HG03457 (cell line): ENCODE measurements around the gene CELA2B.
"Not testable (repeated sequence)": the region's sequence is repeated elsewhere in the genome, so short reads cannot be mapped to it uniquely, and the experiment has no call there.

Experiments used
- ATAC-seq: cut with Tn5 transposase; IDR thresholded peaks from one replicate; pipeline ENCODE4 v1.9.1; 2021; ENCODE audit warnings: moderate number of reproducible peaks; ENCODE audit not compliant: unreplicated experiment

Gene CELA2B

GRCh38 chr1:15475752-15476314 is at the start of gene CELA2B:
CELA2B (plus strand) TSS chr1:15476104; CDS start chr1:15476126, 22 bp downstream.
- no peak for ATAC-seq

DNA sequence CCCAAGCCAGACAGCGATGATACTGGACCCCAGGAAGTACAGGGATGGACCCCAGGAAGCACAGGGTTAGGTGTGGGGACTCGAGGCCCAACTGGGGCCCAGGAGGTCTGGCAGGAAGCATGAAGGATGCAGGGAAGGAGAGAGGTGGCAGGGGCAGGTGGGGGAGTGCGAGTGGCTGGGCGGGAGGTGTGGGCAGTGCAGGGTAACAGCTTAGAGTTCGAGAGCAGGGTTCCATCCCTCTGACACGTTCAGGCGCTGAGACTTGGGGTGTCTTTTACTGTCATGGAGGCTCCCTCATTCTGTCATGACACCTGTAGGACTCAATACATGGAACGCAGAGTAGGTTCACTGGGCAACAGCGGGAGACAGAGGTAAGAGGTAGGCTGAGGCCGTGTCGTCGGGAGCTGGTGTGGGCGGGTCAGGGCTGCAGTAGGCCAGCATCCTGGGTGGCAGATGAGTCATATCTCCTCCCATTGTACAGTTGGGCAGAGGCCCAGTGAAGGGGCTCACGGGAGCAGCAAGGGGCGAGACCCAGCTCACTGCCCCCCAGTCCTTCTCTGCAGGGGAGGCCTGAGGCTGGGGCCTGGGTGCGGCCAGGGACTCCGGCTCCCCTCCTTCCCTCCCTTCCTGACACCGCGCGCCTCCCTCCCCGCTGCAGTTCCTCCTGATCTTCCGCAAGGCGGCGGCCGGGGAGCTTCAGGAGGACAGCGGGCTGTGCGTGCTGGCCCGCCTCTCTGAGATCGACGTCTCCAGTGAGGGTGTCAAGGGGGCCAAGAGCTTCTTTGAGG is 49.2 kb upstream of the CELA2B start:
- no peak for ATAC-seq

- ATAC-seq, result no peak
Measured at GRCh38 chr1:15427280-15427666, 48.6 kb upstream of the CELA2B start.

DNA sequence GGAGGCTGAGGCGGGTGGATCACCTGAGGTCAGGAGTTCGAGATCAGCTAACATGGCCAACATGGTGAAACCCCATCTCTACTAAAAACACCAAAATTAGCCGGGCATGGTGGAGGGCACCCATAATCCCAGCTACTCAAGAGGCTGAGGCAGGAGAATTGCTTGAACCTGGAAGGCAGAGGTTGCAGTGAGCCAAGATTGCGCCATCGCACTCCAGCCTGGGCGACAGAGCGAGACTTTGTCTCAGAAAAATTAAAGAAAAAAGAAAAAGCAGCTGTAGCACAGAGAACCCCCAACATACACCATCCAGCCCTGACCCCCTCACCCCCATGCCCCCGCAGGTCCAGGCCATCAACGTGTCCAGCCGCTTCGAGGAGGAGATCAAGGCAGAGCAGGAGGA is 47.7 kb upstream of the CELA2B start:
- ATAC-seq, result not testable (repeated sequence)

DNA sequence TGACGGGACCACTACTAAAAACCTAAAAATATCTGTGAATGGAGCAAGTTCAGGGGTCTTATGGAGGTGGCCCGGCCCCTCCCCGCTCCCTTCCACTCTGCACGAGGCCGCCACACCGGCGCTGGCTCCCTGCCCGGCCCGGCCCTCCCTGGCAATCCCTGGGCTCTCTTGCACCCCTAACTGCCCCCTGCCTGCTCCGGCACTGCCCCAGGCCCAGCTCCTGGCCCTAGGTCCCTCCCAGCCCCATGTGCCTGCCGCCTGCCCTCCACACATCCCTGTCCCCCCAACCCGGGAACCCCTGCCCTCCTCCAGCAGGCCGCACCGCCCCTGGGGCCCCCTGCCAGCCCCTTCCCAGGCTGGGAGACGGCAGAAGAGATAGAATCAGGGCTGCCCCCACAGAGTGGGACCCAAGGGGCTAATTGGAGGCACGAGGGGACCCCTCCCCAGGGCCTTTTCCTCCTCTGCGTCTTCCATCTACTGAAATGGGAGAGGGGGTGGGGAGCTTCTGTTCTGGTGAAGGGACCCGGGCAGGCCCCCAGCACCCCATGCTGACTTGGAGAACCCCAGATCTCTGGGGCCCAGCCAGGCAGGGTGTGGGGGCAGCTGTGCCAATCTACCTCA is 47.0 kb upstream of the CELA2B start:
- no peak for ATAC-seq

DNA sequence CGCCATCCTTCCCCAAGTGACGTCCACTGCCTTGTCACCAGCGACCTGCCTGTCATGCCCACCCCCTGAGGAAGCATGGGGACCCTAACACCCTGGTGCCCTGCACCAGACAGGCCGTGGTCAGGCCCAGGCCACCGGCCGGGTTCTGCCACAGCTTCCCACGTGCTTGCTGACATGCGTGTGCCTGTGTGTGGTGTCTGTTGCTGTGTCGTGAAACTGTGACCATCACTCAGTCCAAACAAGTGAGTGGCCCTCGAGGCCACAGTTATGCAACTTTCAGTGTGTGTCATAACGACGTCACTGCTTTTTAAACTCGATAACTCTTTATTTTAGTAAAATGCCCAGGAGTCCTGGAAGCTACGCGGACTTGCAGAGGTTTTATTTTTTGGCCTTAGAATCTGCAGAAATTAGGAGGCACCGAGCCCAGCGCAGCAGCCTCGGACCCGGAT is 46.2 kb upstream of the CELA2B start:
- no peak for ATAC-seq

GRCh38 chr1:15430787-15431570 is 44.9 kb upstream of the CELA2B start:
- ATAC-seq, result peak; percentile 56

GRCh38 chr1:15431571-15431948 is 44.3 kb upstream of the CELA2B start:
- ATAC-seq, result no peak

- no peak for ATAC-seq
Measured at GRCh38 chr1:15432324-15432723, 43.6 kb upstream of the CELA2B start.

GRCh38 chr1:15433471-15433870 is 42.4 kb upstream of the CELA2B start:
- no peak for ATAC-seq

GRCh38 chr1:15434739-15435138 is 41.2 kb upstream of the CELA2B start:
- ATAC-seq, result not testable (repeated sequence)

DNA sequence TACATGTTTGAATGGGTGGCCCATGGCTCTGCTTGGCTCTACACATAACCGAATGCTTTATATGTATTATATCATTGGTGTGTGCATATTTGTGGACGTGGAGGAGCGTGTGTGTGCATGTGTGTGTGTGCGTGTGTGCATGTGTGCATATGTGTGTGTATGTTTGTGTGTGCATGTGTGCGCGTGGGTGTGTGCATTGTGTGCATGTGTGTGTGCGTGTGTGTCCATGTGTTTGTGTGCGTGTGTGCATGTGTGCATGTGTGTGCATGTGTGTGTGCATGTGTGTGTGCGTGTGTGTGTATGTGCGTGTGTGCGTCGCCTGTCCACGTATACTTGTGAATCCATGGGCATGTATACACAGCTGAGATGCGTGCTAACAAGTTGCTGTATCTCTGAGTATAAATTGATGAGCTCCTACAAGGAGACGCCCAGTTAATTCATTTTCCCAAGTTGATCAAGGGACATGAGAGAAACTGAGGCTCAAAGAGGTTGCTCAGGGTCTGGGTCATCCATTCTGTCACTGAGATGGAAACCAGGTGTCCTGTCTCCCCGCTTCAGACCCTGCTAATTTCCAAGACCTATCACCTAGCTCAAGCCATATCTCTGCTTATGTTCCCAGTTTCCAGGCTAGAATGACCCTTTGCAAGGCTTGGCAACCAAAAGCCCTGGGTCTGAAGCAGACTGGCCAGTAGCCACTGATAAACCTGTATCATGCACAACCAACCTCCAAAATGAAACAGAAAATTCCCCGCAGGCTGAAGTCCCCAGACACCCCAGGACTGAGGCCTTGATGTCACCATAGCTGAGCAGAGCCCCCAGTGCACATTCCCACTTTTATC is 40.4 kb upstream of the CELA2B start:
- ATAC-seq, result no peak

DNA sequence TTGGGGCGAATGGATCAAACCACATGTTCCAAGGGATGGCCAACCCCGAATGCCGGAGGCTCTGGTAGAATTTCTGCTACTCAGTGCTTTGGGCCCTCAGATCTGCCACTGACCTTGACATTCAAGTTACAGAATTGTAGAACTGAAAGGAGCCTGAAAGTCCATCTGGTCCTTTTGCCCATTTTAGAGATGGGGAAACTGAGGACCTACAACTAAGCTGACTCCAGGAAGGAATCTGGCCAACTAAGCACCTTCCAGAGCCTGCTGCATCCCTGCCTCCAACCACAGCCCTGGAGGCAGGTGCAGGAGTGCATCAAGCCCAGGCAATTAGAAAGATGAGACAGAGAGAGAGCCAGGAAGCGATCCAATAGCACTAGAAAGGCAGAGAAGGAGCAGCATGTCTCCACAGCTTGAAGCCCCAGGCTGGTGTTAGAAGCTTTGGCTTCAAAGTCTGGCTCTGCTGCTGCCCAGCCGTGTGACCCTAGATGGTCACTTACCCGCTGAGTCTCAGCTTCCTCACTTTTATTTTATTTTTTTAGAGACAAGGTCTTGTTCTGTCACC is 38.9 kb upstream of the CELA2B start:
- no peak for ATAC-seq

DNA sequence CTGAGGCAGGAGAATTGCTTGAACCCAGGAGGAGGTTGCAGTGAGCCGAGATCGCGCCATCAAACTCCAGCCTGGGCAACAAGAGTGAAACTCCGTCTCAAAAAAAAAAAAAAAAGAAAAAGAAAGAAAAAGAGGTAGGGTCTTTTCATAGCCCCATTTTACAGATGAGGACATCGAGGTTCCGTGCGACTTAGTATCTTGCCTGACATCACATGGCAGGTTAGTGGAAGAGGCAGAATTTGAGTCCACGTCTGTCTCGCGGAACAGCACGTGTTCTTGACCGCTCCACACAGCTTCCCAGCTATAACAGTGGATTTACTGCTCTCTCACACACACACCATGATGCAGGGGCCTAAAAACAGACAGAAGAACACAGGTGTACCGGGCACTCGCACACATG is 36.6 kb upstream of the CELA2B start:
- ATAC-seq, result no peak

- ATAC-seq, result no peak
Measured at GRCh38 chr1:15440357-15440756, 35.5 kb upstream of the CELA2B start.

- no peak for ATAC-seq
Measured at GRCh38 chr1:15441247-15441646, 34.7 kb upstream of the CELA2B start.

- ATAC-seq, result no peak
Measured at GRCh38 chr1:15442119-15442518, 33.8 kb upstream of the CELA2B start.

DNA sequence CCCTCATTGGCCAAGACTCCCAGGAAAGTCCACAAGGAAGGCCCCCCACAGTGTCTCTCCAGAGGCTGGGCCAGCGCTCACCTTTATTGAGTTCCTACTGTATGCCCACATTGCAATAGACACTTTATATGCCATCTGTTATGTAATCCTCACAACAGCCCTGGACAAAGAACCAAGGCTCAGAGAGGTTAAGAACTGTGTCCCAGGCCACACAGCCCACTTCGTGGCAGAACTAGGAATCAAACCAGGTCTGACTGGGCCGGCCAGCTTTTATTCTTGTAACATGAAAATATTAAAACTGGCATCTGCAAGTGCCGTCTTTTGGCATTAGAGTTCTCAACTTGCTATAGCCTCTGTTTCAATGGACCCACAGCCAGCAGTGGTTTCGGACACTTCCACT is 33.1 kb upstream of the CELA2B start:
- no peak for ATAC-seq

DNA sequence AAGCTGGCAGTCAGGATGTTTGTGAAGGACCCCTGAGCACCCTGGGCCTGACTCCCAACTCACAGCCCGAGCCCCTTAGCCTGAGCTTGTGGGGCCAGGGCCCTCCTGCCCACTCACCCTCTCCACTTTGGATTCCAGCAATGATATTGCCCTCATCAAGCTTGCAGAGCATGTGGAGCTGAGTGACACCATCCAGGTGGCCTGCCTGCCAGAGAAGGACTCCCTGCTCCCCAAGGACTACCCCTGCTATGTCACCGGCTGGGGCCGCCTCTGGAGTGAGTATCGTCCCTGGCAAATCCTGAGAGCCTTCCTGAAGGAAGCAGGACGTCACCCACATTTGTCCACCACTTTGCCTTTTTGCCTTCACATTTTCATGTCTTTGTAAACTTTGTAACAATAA is 32.6 kb upstream of the CELA2B start:
- no peak for ATAC-seq
